OCI-LY7 (cell line): ENCODE results near the gene TESK1. TPM values are rescaled to one million over a fixed set of nuclear protein-coding genes. Genes with fewer than 3 reads are reported as not detected.

Source experiments
- BruUV-seq: library from RNA; stranded (reverse); fragments of 400-500 nt; replicated peaks from 2 replicates; lab custom pipeline; 2021; lab: Mats Ljungman, UMichigan
- CTCF ChIA-PET: fragments of 300-600 bp; sonication (Branson Sonifier 250); formaldehyde crosslinking; loops from one replicate; lab custom pipeline; 2022; ENCODE audit warnings: antibody characterized with exemption; ENCODE audit not compliant: unreplicated experiment; lab: Charles Lee
- POLR2A ChIA-PET: fragments of 300-600 bp; sonication (Branson Sonifier 250); formaldehyde crosslinking; loops from one replicate; lab custom pipeline; 2022; ENCODE audit warnings: antibody characterized with exemption; lab: Charles Lee
- DNase-seq: peaks from one replicate; pipeline ENCODE4 v3.0.0-alpha.2; 2015; ENCODE audit warnings: low spot score
- H2AFZ ChIP-seq: fragments of 200-600 bp; sonication (generic), shearing (Covaris generic); 2 replicates; pipeline ENCODE4 v1.6.1; 2014; ENCODE audit warnings: mild to moderate bottlenecking, antibody characterized with exemption, low read length, moderate library complexity
- H3K27ac ChIP-seq: fragments of 200-600 bp; sonication (generic); 2 replicates; pipeline ENCODE4 v1.5.1; 2014; ENCODE audit warnings: mixed run types, low read depth, mild to moderate bottlenecking, moderate library complexity, low read length, inconsistent platforms; ENCODE audit not compliant: poor library complexity, severe bottlenecking
- H3K36me3 ChIP-seq: fragments of 200-600 bp; sonication (generic); 2 replicates; pipeline ENCODE4 v1.6.1; 2014; ENCODE audit warnings: mild to moderate bottlenecking, antibody characterized with exemption, low read length, moderate library complexity, mixed read lengths; ENCODE audit not compliant: insufficient read depth
- H3K4me1 ChIP-seq: fragments of 200-600 bp; sonication (generic); 2 replicates; pipeline ENCODE4 v1.5.1; 2014; ENCODE audit warnings: mild to moderate bottlenecking, low read length; ENCODE audit not compliant: insufficient read depth, poor library complexity, severe bottlenecking
- H3K4me2 ChIP-seq: fragments of 200-600 bp; sonication (generic); 2 replicates; pipeline ENCODE4 v1.6.1; 2014; ENCODE audit warnings: mild to moderate bottlenecking, low read length
- H3K4me3 ChIP-seq: fragments of 200-600 bp; sonication (generic); 2 replicates; pipeline ENCODE4 v1.5.1; 2014; ENCODE audit warnings: mild to moderate bottlenecking, low read depth, low read length; ENCODE audit not compliant: poor library complexity, severe bottlenecking
- H3K79me2 ChIP-seq: fragments of 200-600 bp; sonication (generic); 2 replicates; pipeline ENCODE4 v1.6.1; 2016; ENCODE audit warnings: low read depth, mild to moderate bottlenecking, low read length, moderate library complexity, mixed read lengths; ENCODE audit not compliant: insufficient read depth
- H3K9me2 ChIP-seq: fragments of 200-600 bp; sonication (generic); 2 replicates; pipeline ENCODE4 v1.6.1; 2016; ENCODE audit warnings: mild to moderate bottlenecking, low read length, mixed read lengths; ENCODE audit not compliant: insufficient read depth
- H3K9me3 ChIP-seq: fragments of 200-600 bp; sonication (generic); 2 replicates; pipeline ENCODE4 v1.6.1; 2014; ENCODE audit warnings: mild to moderate bottlenecking, mixed run types, low read length, mixed read lengths
- H4K20me1 ChIP-seq: fragments of 200-600 bp; sonication (generic); 2 replicates; pipeline ENCODE4 v1.6.1; 2014; ENCODE audit warnings: mild to moderate bottlenecking, antibody characterized with exemption, low read length, moderate library complexity, mixed read lengths; ENCODE audit not compliant: insufficient read depth
- EZH2phosphoT487 ChIP-seq: fragments of 200-600 bp; sonication (generic); IDR thresholded peaks from 2 replicates; pipeline ENCODE4 v1.6.1; 2018; ENCODE audit warnings: low read depth, borderline replicate concordance, mild to moderate bottlenecking, mixed run types, antibody characterized with exemption, low read length, moderate library complexity, mixed read lengths
- intact Hi-C: fragments of 100-400 bp; cut with micrococcal nuclease; formaldehyde crosslinking; loops from one replicate; pipeline ENCODE4 v1.10.0; 2022; ENCODE audit not compliant: unreplicated experiment
- total RNA-seq, 2 experiments: library from RNA; depleted of rRNA in 1 of 2; stranded (reverse); fragments of >200 nt in 1 of 2; shearing (Covaris generic) in 1 of 2; gene quantifications; 2 replicates each; pipeline ENCODE4 v1.2.3, GENCODE V29; 2014 to 2022
- TF ChIP-seq, protein P1 (sequence below): fragments of 200-600 bp; sonication (generic); conservative IDR thresholded peaks from 2 replicates; pipeline ENCODE4 v1.5.1; 2014; ENCODE audit warnings: mild to moderate bottlenecking, antibody characterized with exemption, low read length, moderate library complexity, mixed read lengths

The TESK1 gene
- total RNA-seq, 2 experiments from 2014 or later, result 15.0 to 42.2 TPM

DNA sequence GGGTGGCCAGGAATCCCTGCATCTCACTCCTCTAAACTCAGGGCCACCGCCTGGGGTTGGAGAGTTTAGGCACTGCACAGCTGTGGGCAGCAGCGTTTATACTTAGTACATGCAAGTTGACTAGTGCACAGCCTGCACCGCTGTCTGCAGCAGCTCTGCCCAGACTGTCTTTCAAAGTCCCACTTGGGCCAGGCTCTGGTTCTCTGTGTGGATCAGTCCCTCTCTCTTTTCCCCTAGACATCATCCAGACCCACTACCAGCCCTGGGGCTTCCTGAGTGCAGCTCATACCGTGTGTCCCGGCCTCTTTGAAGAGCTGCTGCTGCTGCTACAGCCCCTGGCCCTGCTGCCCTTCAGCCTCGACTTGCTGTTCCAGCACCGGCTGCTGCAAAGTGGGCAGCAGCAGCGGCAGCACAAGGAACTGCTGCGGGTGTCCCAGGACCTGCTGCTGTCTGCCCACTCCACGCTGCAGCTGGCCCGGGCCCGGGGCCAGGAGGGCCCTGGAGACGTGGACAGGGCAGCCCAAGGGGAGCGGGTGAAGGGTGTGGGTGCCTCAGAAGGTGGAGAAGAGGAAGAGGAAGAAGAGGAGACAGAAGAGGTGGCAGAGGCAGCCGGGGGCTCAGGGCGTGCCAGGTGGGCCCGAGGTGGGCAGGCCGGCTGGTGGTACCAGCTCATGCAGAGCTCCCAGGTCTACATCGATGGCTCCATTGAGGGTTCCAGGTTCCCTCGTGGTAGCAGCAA lies 45.1 kb upstream of the TESK1 start:
- TF ChIP-seq, protein P1, sequence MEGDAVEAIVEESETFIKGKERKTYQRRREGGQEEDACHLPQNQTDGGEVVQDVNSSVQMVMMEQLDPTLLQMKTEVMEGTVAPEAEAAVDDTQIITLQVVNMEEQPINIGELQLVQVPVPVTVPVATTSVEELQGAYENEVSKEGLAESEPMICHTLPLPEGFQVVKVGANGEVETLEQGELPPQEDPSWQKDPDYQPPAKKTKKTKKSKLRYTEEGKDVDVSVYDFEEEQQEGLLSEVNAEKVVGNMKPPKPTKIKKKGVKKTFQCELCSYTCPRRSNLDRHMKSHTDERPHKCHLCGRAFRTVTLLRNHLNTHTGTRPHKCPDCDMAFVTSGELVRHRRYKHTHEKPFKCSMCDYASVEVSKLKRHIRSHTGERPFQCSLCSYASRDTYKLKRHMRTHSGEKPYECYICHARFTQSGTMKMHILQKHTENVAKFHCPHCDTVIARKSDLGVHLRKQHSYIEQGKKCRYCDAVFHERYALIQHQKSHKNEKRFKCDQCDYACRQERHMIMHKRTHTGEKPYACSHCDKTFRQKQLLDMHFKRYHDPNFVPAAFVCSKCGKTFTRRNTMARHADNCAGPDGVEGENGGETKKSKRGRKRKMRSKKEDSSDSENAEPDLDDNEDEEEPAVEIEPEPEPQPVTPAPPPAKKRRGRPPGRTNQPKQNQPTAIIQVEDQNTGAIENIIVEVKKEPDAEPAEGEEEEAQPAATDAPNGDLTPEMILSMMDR, result no peak
- TF ChIP-seq EZH2phosphoT487, result no peak
- DNase-seq, result no peak
- Histone ChIP-seq H3K4me1 (no peaks in the 10 kb centered on the region), H3K9me2 (no peaks in the 10 kb centered on the region), H3K4me2 (no peak overlapping the region), H3K27ac (no peak overlapping the region), H3K9me3 (no peaks in the 10 kb centered on the region), H4K20me1 (no peaks in the 10 kb centered on the region), H3K36me3 (no peaks in the 10 kb centered on the region), H3K79me2 (no peaks in the 10 kb centered on the region), H3K4me3 (no peak overlapping the region), H2AFZ (no peak overlapping the region)
- no TSS peak for BruUV-seq
- ChIA-PET CTCF (no interaction called here), POLR2A (no interaction called here)
- intact Hi-C loops, result no loop called here

DNA sequence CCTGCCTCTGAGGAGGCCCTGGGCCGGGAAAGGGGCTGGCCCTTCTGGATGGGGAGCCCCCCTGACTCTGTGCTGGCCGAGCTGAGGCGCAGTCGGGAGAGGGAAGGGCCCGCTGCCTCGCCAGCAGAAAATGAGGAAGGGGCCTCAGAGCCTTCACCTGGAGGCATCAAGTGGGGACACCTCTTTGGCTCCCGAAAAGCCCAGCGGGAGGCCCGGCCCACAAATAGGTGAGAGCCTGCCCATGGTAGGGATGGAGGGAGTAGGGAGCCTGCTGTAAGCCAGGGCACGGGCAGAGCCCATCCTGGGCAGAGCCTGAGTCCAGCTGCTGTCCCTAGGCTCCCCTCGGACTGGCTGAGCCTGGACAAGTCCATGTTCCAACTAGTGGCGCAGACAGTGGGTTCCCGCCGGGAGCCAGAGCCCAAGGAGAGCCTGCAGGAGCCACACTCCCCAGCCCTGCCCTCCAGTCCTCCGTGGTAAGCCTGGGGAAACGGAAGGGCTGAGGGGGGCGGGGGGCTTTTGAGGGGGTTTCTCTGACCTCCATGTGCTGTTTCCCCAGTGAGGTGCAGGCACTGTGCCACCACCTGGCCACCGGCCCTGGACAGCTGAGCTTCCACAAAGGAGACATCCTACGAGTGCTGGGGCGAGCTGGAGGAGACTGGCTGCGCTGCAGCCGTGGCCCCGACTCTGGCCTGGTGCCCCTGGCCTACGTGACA lies 44.3 kb upstream of the TESK1 start:
- POLR2A ChIA-PET, result no interaction called here
- intact Hi-C loops, result no loop called here
- no peaks in the 10 kb centered on the region for H3K79me2 ChIP-seq
- no TSS peak for BruUV-seq
- no peak for DNase-seq
- H2AFZ ChIP-seq, result no peak overlapping the region
- no peaks in the 10 kb centered on the region for H3K9me3 ChIP-seq
- H3K36me3 ChIP-seq, result no peaks in the 10 kb centered on the region
- H3K4me1 ChIP-seq, result no peaks in the 10 kb centered on the region
- CTCF ChIA-PET, result no interaction called here
- TF ChIP-seq, protein P1, result no peak
- TF ChIP-seq EZH2phosphoT487, result no peak
- no peaks in the 10 kb centered on the region for H3K9me2 ChIP-seq
- no peak overlapping the region for H3K4me3 ChIP-seq
- no peak overlapping the region for H3K4me2 ChIP-seq
- no peak overlapping the region for H3K27ac ChIP-seq
- H4K20me1 ChIP-seq, result no peaks in the 10 kb centered on the region
